ENCODE results near the gene KLHDC10.

- TF ChIP-seq CTCF (IDR thresholded peaks at IDR 0.05) (no peak), POLR2A (IDR thresholded peaks at IDR 0.05) (no peak)
Measured at GRCh38 chr7:130154131-130154500, 83.8 kb downstream of the KLHDC10 start.

All from vagina (tissue), 2 donors.